GM13976 (cell line): ENCODE results near the gene KMT2D.

Source experiments
- DNase-seq: peaks from one replicate; pipeline ENCODE4 v3.0.0; 2012; ENCODE audit warnings: low spot score
- CTCF ChIP-seq: IDR thresholded peaks from 2 replicates; pipeline ENCODE4 v1.5.1; 2012; ENCODE audit warnings: borderline replicate concordance, mild to moderate bottlenecking; ENCODE audit not compliant: insufficient read depth; ENCODE audit errors: extremely low read depth, missing control alignments, control extremely low read depth
- in situ Hi-C: fragments of 300-500 bp; cut with MboI; formaldehyde crosslinking; loops from one replicate; pipeline ENCODE4 v1.12.0; 2022; ENCODE audit warnings: low sequenced_read_pairs, mixed read lengths, inconsistent platforms; ENCODE audit not compliant: unreplicated experiment

Gene KMT2D

GRCh38 chr12:49060237-49061156 lies at the start of gene KMT2D:
TSS of gene KMT2D (minus strand) at chr12:49060794. CDS start at chr12:49055324, 5,470 bp downstream.
- in situ Hi-C loops = loop anchor here (10.0 kb wide), 1 partner anchor 174 kb away; no protein-coding TSS in a partner anchor

GRCh38 chr12:49109641-49110463 lies 49.3 kb upstream of the KMT2D start:
- no peak for TF ChIP-seq CTCF
- peak; percentile 51 for DNase-seq
- in situ Hi-C loops = no loop called here

More at GRCh38 chr12:49060237-49061156, at the start of gene KMT2D:
- no peak for TF ChIP-seq CTCF
- DNase-seq = peak; percentile 94

DNA sequence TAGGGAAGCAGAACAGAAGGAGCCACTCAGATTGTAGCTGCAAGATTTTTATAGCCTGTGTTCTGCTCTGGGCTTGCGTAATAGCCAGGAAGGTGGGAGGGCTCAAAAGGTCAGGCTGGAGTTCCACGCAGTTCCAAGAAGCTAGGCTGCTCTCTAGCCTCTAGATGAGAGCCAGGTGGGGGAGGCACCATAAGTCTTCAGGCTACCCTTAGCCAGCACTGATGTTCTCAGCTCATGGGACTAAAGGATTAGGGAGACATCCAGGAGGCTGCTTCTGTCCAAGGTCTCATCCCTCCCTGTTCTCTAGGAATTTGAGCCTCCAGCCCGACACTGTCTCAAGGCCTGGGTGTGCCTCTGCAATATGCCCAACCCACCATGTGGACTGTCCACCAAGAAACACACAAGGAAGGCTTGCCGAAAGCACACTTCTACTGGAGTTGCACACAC lies 48.4 kb upstream of the KMT2D start:
- DNase-seq = no peak
- in situ Hi-C loops = no loop called here
- no peak for TF ChIP-seq CTCF

DNA sequence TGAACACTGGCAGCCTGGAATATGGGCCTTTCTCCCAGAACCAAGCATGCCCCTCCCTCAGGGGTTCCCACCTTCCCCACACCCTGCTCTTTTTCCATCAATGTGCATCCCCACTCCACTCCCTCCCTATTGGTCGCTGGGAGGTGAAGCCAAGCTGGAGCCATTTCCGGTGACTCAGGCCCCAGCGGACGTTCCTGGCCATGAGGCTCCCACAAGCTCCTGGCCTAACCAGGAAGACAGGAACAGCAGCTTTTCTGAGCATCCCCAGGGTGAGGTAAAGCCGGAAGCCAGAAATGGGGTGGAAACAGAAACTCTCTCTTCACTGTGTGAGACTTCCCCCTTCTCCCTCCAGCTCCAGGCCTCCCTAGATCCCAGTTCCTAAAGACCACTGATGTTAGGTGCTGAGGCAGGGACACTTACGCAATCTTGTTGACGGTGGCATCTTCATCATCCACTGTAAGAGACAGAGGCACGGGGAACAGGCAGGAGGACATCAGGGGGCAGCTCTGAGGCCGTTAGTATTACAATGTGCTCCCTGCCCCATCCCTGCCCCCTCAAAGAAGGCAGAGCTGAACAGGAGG lies 45.0 kb upstream of the KMT2D start:
- in situ Hi-C loops = no loop called here
- no peak for TF ChIP-seq CTCF
- DNase-seq = no peak

GRCh38 chr12:49104822-49105221 lies 44.2 kb upstream of the KMT2D start:
- no peak for DNase-seq
- in situ Hi-C loops = no loop called here
- TF ChIP-seq CTCF = no peak

DNA sequence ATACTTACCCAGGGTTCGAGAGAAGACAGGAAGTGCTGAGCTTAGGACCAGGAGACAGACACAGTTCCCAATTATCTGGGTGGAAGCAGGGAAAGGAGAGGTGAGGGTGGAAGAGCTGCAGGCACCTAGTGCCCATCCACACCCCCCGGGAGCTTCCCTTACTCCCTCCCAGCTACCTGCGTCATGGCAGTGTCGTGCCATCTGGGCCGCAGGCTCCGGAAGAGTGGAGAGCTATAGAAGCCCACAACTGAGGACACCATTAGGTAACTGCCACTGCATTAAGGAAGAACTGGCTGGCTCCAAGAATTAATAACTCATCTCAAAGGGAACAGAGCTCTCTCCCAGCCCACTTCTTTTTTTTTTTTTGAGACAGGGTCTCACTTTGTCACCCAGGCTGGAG lies 39.8 kb upstream of the KMT2D start:
- no peak for DNase-seq
- in situ Hi-C loops = no loop called here
- TF ChIP-seq CTCF = no peak
